Osteocyte (in vitro differentiated cells): ENCODE results near the gene SLC4A5. TPM values are rescaled to one million over a fixed set of nuclear protein-coding genes. Genes with fewer than 3 reads are reported as not detected.
A peak's percentile ranks its signal among the peaks of the same experiment; 100 is the strongest.

Source experiments
- DNase-seq: peaks from one replicate; pipeline ENCODE4 v3.0.0; 2021; ENCODE audit warnings: mixed read lengths; ENCODE audit not compliant: unreplicated experiment; ENCODE audit errors: extremely low spot score
- H3K27ac Mint-ChIP-seq: one replicate; pipeline ENCODE4 v1.8.0; 2021; ENCODE audit warnings: mild to moderate bottlenecking, mixed read lengths; ENCODE audit not compliant: unreplicated experiment
- H3K27me3 Mint-ChIP-seq: one replicate; pipeline ENCODE4 v1.8.0; 2021; ENCODE audit warnings: mixed read lengths; ENCODE audit not compliant: unreplicated experiment
- H3K36me3 Mint-ChIP-seq: one replicate; pipeline ENCODE4 v1.8.0; 2021; ENCODE audit warnings: mixed read lengths; ENCODE audit not compliant: unreplicated experiment
- H3K4me1 Mint-ChIP-seq: one replicate; pipeline ENCODE4 v1.8.0; 2021; ENCODE audit warnings: mixed read lengths; ENCODE audit not compliant: unreplicated experiment
- H3K4me3 Mint-ChIP-seq: one replicate; pipeline ENCODE4 v1.8.0; 2021; ENCODE audit warnings: mild to moderate bottlenecking, moderate library complexity, mixed read lengths; ENCODE audit not compliant: unreplicated experiment
- H3K9me3 Mint-ChIP-seq: one replicate; pipeline ENCODE4 v1.8.0; 2021; ENCODE audit warnings: mixed read lengths; ENCODE audit not compliant: unreplicated experiment
- total RNA-seq: library from RNA; stranded (reverse); gene quantifications from 2 replicates; pipeline ENCODE4 v1.2.1, GENCODE V29; 2021
- TF ChIP-seq, protein P1 (sequence below): fragments of 200-600 bp; sonication (generic); IDR thresholded peaks from 2 replicates; pipeline ENCODE4 v1.5.0; 2021; ENCODE audit warnings: antibody characterized with exemption, mild to moderate bottlenecking, moderate library complexity

Gene SLC4A5
- total RNA-seq, 1 donor from 2014 or later, result 1.6 TPM

DNA sequence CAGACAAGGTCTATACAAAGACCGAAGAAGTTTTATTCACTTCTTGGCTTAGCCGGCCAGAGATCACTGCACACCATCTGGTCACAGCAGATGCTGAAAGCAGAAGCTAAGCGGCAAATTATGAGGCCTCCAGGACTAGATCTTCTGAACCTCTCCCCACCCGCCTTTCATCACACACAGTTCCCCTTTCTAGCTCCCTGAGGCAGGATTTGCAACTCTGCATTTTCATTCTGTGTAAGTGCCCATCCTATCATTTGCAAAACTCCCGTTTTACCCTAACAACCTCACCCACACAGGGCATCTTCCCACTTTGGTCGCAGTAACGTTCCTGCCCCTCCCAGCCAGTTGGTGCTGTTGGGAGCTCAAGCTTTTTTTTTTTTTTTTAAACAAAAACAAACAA lies 161.5 kb downstream of the SLC4A5 start:
- H3K4me3 Mint-ChIP-seq, result no peak overlapping the region
- peaks cover 10% of the 10 kb centered on the region for H3K27me3 Mint-ChIP-seq
- H3K9me3 Mint-ChIP-seq, result no peaks in the 10 kb centered on the region
- no peak overlapping the region for H3K27ac Mint-ChIP-seq
- H3K4me1 Mint-ChIP-seq, result peaks cover 8% of the 10 kb centered on the region
- no peak for DNase-seq
- TF ChIP-seq, protein P1, sequence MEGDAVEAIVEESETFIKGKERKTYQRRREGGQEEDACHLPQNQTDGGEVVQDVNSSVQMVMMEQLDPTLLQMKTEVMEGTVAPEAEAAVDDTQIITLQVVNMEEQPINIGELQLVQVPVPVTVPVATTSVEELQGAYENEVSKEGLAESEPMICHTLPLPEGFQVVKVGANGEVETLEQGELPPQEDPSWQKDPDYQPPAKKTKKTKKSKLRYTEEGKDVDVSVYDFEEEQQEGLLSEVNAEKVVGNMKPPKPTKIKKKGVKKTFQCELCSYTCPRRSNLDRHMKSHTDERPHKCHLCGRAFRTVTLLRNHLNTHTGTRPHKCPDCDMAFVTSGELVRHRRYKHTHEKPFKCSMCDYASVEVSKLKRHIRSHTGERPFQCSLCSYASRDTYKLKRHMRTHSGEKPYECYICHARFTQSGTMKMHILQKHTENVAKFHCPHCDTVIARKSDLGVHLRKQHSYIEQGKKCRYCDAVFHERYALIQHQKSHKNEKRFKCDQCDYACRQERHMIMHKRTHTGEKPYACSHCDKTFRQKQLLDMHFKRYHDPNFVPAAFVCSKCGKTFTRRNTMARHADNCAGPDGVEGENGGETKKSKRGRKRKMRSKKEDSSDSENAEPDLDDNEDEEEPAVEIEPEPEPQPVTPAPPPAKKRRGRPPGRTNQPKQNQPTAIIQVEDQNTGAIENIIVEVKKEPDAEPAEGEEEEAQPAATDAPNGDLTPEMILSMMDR, result no peak
- no peaks in the 10 kb centered on the region for H3K36me3 Mint-ChIP-seq

DNA sequence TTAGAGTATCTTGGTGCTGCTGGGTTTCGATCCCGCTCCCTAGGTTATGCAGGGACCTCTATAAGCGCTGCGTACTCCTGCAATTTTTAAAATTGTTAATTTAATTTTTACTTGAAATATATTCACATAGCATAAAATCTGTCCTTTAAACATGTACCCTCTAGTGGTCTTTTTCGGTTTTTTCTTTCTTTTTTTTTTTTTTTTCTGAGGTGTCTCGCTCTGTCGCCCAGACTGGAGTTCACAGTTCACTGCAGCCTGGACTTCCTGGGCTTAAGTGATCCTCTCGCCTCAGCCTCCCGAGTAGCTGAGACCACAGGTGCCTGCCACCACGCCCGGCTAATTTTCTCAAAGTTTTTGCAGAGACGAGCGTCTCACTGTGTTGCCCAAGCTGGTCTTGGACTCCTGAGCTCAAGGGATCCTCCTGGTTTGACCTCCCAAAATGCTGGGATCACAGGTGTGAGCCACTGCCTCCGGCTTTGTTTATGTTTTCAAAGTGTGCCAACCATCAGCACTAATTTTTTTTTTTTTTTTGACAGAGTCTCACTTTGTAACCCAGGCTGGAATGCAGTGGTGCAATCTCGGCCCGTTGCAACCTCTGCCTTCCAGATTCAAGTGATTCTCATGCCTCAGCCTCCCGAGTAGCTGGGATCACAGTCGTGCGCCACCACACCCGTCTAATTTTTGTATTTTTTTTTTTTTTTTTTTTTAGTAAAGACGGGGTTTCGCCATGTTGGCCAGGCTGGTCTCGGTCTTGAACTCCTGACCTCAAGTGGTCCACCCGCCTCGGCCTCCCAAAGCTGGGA lies 164.0 kb downstream of the SLC4A5 start:
- Mint-ChIP-seq H3K36me3 (no peaks in the 10 kb centered on the region), H3K27me3 (peaks cover 5% of the 10 kb centered on the region), H3K4me3 (peak overlapping the region; percentile 80), H3K9me3 (no peaks in the 10 kb centered on the region), H3K27ac (peak overlapping the region; percentile 77), H3K4me1 (peaks cover 26% of the 10 kb centered on the region)
- peak; percentile 78 for DNase-seq
- TF ChIP-seq, protein P1, result peak; percentile 60

DNA sequence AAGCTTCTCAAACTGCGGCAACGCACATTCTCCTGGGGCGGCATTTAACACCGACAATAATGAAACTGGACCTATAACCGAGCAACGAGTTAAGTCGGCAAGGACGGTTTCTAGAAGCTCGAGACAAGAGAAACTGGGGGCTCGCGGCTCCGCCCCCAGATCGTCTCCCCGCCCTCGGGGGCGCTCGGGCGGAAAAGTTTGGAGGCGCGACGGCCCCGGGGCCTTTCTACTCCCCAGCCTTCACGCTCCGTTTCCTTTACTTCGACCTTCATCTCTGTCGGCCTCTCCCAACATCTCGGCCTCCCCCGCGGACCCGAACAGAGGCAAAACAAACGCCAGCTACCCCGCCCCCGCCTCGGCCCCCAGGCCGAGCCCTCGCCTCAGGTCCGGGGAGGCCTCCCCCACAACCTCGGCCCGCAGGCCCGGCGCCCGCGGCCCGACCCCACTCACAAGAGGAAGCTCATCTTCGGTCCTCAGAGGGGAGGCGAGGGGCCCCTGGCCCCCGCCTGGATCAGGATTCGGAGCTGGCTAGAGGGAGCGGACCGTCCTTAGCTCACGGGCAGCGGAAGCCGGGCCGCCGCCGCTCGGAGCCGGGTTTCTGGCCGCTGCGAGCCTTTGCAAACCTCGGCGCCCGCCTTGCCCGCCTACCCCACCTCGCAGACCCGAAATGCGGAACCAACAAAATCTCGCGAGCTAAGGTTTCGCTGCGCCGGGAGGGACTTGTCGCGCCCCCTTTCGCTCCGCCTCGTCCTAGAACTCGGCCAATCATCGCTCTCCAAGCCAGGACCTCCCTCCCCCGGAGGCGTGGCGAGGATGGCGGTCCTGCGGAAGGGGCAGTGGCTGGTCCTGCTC lies 164.8 kb downstream of the SLC4A5 start, which contains the start of gene MOB1A:
MOB1A (minus strand) TSS at position 669 of the 852 bp plus-strand sequence; CDS start at position 464, 205 bp downstream.
- peak within 1 kb of the TSS; percentile 77 for H3K27ac Mint-ChIP-seq
- no peaks in the 10 kb centered on the region for H3K36me3 Mint-ChIP-seq
- peaks cover 27% of the 10 kb centered on the region for H3K4me1 Mint-ChIP-seq
- no peaks in the 10 kb centered on the region for H3K9me3 Mint-ChIP-seq
- peak within 1 kb of the TSS; percentile 80 for H3K4me3 Mint-ChIP-seq
- DNase-seq, result peak; percentile 99
- no peaks in the 10 kb centered on the region for H3K27me3 Mint-ChIP-seq
- TF ChIP-seq, protein P1, result no peak

DNA sequence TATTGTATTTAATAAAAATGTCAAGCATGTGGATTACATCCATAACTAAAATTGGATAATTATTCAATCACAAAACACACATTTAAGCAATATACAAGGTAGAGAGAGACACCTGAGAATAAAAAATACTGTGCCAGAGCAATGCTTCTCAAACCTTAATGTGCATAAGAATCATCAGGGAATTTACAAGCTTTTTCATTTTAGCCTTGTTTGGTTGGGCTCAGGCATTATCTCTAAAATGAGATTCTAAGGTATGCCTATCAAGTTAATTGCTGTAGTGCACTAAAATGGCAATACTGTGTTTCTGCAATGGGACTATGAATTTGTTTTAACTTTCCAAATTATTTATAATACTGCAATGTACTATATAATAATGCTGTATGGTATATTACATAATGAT lies 165.5 kb downstream of the SLC4A5 start:
- Mint-ChIP-seq H3K4me3 (peak overlapping the region; percentile 80), H3K4me1 (peaks cover 30% of the 10 kb centered on the region), H3K27ac (peak overlapping the region; percentile 77), H3K9me3 (no peaks in the 10 kb centered on the region), H3K27me3 (no peaks in the 10 kb centered on the region), H3K36me3 (no peaks in the 10 kb centered on the region)
- no peak for DNase-seq
- TF ChIP-seq, protein P1, result no peak

DNA sequence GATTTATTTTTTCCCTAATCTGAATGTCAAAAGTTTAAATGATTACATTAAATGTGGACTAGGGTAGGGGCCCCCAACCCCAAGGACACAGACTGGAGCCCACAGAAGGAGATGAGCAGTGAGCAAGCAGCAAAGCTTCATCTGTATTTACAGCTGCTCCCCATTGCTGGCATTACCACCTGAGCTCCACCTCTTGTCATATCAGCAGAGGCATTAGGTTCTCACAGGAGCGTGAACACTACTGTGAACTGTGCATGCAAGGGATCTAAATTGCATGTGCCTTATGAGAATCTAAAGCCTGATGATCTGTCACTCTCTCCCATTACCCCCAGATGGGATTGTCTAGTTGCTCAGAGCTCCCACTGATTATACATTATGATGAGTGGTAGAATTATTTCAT lies 168.3 kb downstream of the SLC4A5 start:
- TF ChIP-seq, protein P1, result no peak
- H3K27me3 Mint-ChIP-seq, result no peaks in the 10 kb centered on the region
- no peak overlapping the region for H3K27ac Mint-ChIP-seq
- H3K4me1 Mint-ChIP-seq, result peaks cover 32% of the 10 kb centered on the region
- H3K4me3 Mint-ChIP-seq, result no peak overlapping the region
- DNase-seq, result peak; percentile 23
- H3K9me3 Mint-ChIP-seq, result no peaks in the 10 kb centered on the region
- peaks cover 7% of the 10 kb centered on the region for H3K36me3 Mint-ChIP-seq
